Measurements from ENCODE around the gene MYO15B.

The MYO15B gene

GRCh38 chr17:75607086-75607485 lies 19.5 kb downstream of the MYO15B start:
- no peak for DNase-seq

GRCh38 chr17:75610103-75610984 lies 22.7 kb downstream of the MYO15B start:
- DNase-seq: no peak

GRCh38 chr17:75611851-75612429 lies 24.3 kb downstream of the MYO15B start:
- DNase-seq: no peak

GRCh38 chr17:75612906-75613626 lies 25.5 kb downstream of the MYO15B start:
- no peak for DNase-seq

- no peak for DNase-seq
Observed at GRCh38 chr17:75614006-75614405, 26.4 kb downstream of the MYO15B start.

- DNase-seq: no peak
Observed at GRCh38 chr17:75614556-75615270, 27.1 kb downstream of the MYO15B start.

GRCh38 chr17:75615301-75615700 lies 27.7 kb downstream of the MYO15B start:
- no peak for DNase-seq

GRCh38 chr17:75616521-75617122 lies 29.0 kb downstream of the MYO15B start:
- DNase-seq: no peak

- DNase-seq: no peak
Observed at GRCh38 chr17:75617218-75617617, 29.6 kb downstream of the MYO15B start.

GRCh38 chr17:75617675-75618074 lies 30.1 kb downstream of the MYO15B start:
- no peak for DNase-seq

- DNase-seq: peak; percentile 9
Observed at GRCh38 chr17:75619506-75620431, 32.2 kb downstream of the MYO15B start.

GRCh38 chr17:75621489-75621888 lies 33.9 kb downstream of the MYO15B start:
- DNase-seq: no peak

GRCh38 chr17:75622076-75622475 lies 34.5 kb downstream of the MYO15B start:
- no peak for DNase-seq

- no peak for DNase-seq
Observed at GRCh38 chr17:75622771-75623273, 35.2 kb downstream of the MYO15B start.

- no peak for DNase-seq
Observed at GRCh38 chr17:75623386-75623785, 35.8 kb downstream of the MYO15B start.

- no peak for DNase-seq
Observed at GRCh38 chr17:75624021-75624420, 36.4 kb downstream of the MYO15B start.

- DNase-seq: no peak
Observed at GRCh38 chr17:75624714-75625345, 37.2 kb downstream of the MYO15B start.

- peak; percentile 15 for DNase-seq
Observed at GRCh38 chr17:75625813-75626486, 38.4 kb downstream of the MYO15B start.

GRCh38 chr17:75626496-75627038 lies 39.0 kb downstream of the MYO15B start:
- DNase-seq: no peak

- DNase-seq: no peak
Observed at GRCh38 chr17:75627094-75627493, 39.5 kb downstream of the MYO15B start.

All from suppressor macrophage treated with lipopolysaccharide for 4 hours (primary cell).